GM18499 (cell line): ENCODE measurements around the gene SNPH.

ENCODE experiments used
- ATAC-seq: cut with Tn5 transposase; IDR thresholded peaks from one replicate; pipeline ENCODE4 v1.9.1; 2021; ENCODE audit warnings: moderate number of reproducible peaks; ENCODE audit not compliant: insufficient read depth, unreplicated experiment

Gene SNPH

DNA sequence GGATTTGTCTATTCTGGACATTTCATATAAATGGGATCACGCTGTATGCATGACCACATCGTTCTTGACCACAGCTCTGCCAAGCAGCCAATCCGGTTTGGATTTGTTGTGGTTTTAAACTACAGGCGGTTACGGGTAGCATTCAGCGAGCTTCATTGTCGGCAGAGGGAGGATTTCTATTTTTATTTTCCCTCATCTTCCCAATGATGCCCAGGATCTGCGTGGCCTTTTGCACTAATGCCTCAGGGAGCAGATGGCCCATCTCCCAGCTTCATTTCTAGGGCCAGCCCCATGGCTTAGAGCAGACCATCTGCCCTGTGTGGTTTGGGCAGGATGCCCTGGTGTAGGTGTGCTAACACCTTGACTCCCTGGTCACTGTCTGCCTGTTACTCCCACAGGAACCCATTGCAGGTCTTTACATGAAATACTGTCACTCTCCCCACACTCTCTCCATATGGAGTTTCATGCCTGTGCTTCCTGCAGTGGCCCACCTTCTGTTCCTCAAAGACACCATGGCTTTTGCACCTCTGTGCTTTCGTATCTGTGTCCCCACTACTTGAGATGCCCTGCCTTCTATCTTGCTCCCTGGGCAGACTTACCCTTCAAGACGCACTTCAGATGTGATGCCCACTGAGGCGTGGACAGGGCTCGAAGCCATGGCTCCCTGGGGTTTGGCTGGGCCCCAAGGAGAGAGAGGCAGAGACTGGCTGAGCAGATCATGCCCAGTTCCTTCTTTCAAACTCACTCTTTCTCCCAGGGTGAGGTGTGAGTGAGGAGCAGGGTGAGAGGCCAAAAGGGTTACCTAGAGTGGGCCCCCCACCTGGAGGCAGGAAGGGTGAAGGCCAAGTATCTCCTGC, 36.8 kb downstream of the SNPH start:
- no peak for ATAC-seq

DNA sequence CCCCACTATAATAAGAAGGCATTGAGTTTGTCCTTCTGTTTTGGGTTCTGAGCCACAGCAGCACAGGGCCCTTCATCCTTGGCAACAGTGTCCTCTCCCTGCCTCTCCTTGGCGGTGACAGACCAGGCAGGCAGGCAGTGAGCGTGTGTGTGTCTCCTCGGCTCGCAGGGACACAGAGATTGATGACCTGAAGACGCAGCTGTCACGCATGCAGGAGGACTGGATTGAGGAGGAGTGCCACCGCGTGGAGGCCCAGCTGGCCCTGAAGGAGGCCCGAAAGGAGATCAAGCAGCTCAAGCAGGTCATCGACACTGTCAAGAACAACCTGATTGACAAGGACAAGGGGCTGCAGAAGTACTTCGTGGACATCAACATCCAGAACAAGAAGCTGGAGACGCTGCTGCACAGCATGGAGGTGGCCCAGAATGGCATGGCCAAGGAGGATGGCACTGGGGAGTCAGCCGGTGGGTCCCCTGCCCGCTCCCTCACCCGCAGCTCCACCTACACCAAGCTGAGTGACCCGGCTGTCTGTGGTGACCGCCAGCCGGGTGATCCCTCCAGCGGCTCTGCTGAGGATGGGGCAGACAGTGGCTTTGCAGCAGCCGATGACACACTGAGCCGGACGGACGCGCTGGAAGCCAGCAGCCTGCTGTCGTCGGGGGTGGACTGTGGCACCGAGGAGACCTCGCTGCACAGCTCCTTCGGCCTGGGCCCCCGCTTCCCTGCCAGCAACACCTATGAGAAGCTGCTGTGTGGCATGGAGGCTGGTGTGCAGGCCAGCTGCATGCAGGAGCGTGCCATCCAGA, 38.8 kb downstream of the SNPH start:
- no peak for ATAC-seq

GRCh38 chr20:1305712-1306111, 39.6 kb downstream of the SNPH start:
- ATAC-seq = no peak

DNA sequence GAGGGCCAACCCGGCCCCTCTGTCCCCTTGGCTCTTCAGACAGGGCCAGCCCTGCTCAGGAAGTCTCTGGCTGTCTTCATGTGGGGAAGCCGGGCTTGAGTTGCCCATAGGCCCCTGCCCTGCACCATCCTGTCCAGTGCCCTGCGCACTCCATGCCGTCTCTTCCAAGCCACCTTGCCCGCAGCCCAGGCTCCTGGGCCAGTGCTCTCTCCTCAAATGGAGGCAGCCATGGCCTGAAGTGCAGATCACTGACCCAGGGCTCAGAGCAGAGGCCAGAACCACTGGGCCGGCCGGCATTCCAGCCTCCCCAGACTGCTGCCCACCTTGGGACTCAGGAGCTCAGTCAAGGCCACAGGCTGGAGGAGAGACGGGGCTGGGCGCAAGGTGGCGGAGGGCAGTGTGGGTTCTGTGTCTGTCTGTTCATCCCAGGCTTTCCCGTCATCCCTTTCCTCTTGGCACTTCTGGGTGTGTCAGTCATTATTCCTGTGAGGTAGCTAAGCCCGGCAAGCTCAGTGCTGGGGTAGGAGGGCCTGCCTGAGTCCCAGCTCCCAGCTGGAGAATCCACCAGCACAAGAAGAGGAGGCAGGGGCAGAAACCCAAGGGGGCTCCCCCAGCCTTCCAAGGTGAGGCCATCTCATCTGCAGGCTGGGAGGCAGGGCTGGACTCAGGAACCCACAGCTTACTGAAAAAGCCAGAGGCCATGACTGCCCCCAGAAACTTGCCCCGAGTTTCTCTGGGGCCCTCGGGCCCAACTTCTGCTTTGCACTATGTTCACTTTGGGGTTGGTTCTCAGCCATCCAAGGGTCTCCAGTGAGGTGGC, 40.4 kb downstream of the SNPH start:
- ATAC-seq = no peak

DNA sequence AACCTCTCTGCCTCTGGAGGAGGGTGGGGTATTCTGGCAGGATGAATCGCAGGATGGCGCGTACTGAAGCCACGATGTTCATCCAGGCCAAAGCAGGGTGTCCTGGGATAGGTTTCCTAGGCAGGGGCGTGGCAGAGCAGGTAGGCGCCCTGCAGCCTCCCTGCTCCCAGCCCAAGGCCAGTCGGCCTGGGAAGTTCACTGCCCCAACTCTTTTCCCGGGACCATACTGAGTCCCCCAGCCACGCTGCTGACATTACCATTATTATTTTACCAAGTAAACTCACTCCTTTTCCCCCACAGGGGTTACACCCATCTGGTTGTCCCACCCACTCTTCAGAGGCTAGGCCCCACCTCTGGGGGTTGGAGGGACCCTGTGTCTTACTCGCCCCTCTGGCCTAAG, 41.1 kb downstream of the SNPH start:
- no peak for ATAC-seq

- ATAC-seq = no peak
These were observed 41.5 kb downstream of the SNPH start for GRCh38 chr20:1307571-1307971.

DNA sequence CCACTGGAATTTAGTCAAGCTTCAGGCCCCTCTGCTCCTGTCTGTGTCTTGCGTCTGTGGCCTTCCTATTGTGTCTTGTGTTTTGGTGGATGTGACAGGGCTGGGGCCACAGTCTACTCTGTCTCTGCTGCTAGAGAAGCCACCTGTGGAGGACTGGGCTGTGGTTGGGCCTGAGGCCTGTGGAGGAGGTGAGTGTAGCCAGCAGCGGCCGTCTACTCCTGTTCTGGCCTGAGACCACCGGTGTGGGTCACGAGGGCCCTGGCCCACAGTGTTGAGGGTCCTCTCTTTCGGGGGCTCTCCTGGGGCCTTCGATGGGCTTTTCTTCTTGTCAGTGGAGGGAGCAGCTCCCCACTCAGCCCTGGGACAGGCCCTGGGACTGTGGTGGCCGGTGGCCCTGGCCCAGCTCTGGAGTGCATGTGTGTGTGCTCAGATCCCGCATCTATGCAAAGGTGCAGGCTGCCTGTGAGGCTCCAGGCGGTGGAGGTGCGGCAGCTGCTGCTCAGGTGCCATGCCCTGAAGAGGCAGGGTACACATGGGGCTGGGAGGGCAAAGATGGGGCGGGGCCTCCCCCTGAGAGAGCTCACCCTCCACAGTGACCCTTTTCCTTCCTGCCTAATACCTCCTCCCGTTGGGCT, 42.1 kb downstream of the SNPH start:
- no peak for ATAC-seq

GRCh38 chr20:1308702-1309095, 42.6 kb downstream of the SNPH start:
- no peak for ATAC-seq

DNA sequence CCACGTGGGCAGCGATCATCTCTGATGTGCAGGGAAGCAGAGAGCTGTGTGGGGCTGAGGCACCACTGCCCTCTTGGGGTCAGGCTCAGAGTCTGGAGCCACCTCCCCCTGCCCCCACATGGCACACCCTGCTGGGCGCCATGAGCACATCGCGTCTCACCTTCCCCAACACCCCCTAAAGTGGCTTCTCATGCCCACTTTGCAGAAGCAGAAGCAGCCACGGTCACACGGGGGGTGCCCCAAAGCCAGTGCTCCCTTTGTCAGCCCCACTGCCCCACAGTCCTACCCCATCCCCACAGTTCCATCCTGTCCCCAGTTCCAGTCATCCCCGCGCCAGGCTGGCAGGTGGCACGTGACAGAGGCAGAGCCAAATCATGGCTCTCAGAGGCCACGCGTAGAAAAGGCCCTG, 43.3 kb downstream of the SNPH start:
- no peak for ATAC-seq

DNA sequence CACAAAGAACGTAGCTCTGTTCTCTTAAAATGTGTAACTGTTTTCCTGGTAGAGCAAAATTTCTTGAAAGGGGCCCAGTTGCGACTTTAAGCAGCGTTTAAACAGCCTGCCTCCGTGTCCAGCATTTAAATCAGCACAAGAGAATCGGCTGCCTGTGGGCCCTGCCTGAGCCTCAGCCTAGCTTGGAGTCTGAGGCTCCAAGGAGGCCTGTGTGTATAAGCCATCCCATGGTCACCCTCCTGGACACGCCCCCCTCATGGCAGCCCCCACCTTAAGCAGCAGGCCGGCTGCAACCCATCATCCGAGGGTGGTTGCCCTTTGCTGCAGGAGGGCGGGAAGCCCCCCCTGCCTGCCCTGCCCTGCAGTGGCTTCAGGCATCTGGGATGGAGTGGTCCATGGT, 44.0 kb downstream of the SNPH start:
- no peak for ATAC-seq

DNA sequence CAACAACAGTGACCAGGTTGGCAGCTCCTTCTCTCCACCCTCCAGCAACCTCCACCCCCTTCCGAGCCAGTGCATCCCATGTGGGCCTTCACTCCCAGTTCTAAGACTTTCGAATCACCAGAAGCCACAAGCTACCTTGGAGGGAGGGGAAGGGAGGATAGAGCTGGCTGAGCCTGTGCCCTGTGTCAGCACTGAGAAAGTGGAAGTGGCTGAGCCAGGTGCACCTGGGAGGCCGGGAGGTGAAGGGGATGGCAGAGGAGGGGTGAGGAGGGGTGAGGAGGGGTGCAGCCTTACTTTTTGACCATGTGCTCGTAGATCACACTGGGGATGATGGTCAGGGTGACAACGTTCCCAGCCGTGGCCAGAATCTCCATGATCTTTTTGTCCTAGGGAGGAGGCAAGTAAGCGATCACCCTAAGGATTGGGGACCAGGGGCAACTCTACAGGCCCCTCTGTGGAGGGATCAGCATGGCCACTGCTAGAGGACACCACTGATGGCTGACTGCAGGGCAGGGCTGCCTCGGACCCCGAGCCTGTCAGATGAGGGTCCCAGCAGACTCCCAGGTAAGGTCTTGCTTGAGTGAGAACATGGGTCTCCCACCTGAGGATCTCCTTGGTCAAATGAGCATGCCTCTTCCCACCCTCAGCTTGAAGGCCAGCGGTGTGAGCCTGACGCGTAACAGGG, 44.6 kb downstream of the SNPH start:
- no peak for ATAC-seq

DNA sequence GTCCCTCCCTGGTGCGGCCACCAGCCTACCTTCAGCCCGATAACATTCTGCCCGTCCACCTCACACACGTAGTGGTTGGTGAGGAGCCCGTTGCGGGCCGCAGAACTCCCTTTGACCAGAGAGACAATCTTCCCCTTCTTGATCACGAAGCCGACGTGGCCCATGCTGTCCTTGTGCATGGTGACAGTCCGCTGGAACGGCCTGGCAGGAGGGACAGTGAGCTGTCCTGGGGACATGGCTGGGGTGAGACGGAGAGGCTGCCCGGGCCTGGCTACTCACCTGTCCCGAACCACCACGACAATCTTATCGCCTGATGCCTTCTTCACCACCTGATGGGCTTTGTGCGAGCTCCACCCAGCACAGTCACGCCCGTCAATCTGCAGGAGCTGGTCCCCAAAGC, 46.2 kb downstream of the SNPH start:
- no peak for ATAC-seq

- ATAC-seq = no peak
These were observed 46.8 kb downstream of the SNPH start for GRCh38 chr20:1312904-1313235.

- no peak for ATAC-seq
These were observed 47.3 kb downstream of the SNPH start for GRCh38 chr20:1313236-1313964.

DNA sequence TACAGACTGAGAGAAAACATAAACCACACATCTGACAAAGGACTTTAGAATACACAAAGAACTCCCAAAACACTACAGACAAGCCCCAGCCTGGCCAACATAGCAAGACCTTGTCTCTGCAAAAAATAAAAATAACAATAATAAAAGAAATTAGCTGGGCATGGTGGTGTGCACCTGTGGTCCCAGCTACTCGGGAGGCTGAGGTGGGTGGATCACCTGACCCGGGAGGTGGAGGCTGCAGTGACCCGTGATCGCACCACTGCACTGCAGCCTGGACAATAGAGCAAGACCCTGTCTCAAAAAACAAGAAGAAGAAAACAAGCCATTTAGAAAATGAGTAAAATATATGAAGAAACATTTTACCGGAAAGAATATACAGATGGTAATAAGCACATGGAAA, 49.7 kb downstream of the SNPH start:
- no peak for ATAC-seq

DNA sequence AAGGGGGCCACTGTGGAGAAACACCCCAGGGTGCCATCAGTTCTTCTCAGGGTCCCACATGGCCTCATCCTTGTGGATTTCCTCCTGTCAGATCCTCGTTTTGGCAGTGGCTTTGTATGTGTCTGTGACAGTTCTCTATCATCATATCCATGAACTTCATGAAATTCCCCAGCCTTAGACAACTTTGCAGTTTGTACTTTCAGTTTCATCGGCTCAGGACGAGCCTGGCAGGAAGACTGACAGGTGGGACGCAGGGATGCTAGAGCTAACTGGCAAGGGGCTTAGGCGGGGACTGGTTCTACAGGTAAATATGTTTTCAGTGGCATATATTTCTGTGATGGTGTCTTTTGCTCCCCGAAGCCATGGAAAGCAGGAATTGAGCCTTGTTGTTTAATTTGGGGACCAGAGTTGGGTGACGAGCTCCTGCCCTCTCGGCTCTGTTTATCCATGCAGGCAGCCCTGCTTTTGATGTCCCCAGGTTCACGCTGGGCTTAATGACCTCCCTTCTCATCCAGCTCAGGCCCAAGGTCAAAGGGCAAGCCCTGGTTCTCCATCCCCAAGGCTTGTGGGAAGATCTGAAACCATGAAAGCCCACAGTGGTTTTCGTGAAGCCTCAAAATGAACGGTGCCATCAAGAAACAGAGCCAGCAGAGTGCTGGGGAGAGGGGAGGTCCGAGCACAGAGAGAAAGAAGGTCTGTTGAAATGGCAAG, 51.6 kb downstream of the SNPH start:
- no peak for ATAC-seq

- no peak for ATAC-seq
These were observed 53.0 kb downstream of the SNPH start for GRCh38 chr20:1319051-1319450.

- no peak for ATAC-seq
These were observed 53.4 kb downstream of the SNPH start for GRCh38 chr20:1319462-1319861.

GRCh38 chr20:1320016-1320415, 53.9 kb downstream of the SNPH start:
- ATAC-seq = no peak
